22Rv1 (cell line): Measurements from ENCODE around the gene CHCT1.

ENCODE experiments used
- ZFX ChIP-seq: fragments of 450-650 bp; IDR thresholded peaks from 2 replicates; pipeline ENCODE4 v1.6.1; 2017; ENCODE audit warnings: antibody characterized with exemption, borderline replicate concordance
- TF ChIP-seq, protein P1 (sequence below): fragments of 450-650 bp; IDR thresholded peaks from 2 replicates; pipeline ENCODE4 v1.5.1; 2017; ENCODE audit warnings: mild to moderate bottlenecking

DNA sequence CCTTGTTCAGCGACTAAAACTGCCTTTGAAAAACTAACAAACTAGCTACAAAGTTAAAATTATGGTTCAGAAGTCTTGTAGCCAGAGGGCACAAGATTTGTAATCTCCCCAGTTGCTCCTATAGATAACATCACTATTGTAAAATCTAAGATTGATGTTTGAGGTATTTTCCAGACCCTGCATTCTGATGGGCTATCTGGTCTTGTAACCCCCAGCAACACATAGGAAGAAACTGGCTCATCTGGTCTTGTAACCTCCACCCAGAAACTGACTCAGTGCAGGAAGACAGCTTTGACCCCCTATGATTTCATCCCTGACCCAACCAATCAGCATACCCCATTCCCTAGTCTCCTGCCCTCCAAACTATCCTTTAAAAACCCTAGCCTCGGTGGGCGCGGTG lies 12.3 kb upstream of the CHCT1 start:
- TF ChIP-seq, protein P1, sequence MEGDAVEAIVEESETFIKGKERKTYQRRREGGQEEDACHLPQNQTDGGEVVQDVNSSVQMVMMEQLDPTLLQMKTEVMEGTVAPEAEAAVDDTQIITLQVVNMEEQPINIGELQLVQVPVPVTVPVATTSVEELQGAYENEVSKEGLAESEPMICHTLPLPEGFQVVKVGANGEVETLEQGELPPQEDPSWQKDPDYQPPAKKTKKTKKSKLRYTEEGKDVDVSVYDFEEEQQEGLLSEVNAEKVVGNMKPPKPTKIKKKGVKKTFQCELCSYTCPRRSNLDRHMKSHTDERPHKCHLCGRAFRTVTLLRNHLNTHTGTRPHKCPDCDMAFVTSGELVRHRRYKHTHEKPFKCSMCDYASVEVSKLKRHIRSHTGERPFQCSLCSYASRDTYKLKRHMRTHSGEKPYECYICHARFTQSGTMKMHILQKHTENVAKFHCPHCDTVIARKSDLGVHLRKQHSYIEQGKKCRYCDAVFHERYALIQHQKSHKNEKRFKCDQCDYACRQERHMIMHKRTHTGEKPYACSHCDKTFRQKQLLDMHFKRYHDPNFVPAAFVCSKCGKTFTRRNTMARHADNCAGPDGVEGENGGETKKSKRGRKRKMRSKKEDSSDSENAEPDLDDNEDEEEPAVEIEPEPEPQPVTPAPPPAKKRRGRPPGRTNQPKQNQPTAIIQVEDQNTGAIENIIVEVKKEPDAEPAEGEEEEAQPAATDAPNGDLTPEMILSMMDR: no peak
- TF ChIP-seq ZFX: no peak
